Mesendoderm (in vitro differentiated cells): Measurements from ENCODE around the gene UBXN6.

ENCODE experiments used
- DNase-seq: peaks from one replicate; pipeline ENCODE4 v3.0.0; 2013
- H2AK5ac ChIP-seq: 2 replicates; pipeline ENCODE4 v1.6.1; 2013; ENCODE audit warnings: low read length, inconsistent platforms
- H2BK120ac ChIP-seq: 2 replicates; pipeline ENCODE4 v1.6.1; 2013; ENCODE audit warnings: low read depth, mild to moderate bottlenecking, low read length, moderate library complexity, mixed read lengths
- H2BK15ac ChIP-seq: replicated peaks from 2 replicates; pipeline ENCODE4 v1.6.1; 2013; ENCODE audit warnings: low read depth, mild to moderate bottlenecking, moderate library complexity
- H2BK5ac ChIP-seq: 2 replicates; pipeline ENCODE4 v1.6.1; 2013; ENCODE audit warnings: low read length, inconsistent platforms
- H3K18ac ChIP-seq: 2 replicates; pipeline ENCODE4 v1.6.1; 2013; ENCODE audit warnings: mild to moderate bottlenecking, low read length, mixed read lengths
- H3K23ac ChIP-seq: one replicate; pipeline ENCODE4 v1.6.1; 2013; ENCODE audit warnings: low read length
- H3K27ac ChIP-seq: 2 replicates; pipeline ENCODE4 v1.5.1; 2013; ENCODE audit warnings: low read depth, mild to moderate bottlenecking, inconsistent platforms, low read length, moderate library complexity
- H3K27me3 ChIP-seq: 2 replicates; pipeline ENCODE4 v1.6.1; 2013; ENCODE audit warnings: low read length, control low read depth, mild to moderate bottlenecking, inconsistent platforms; ENCODE audit not compliant: insufficient read depth, poor library complexity
- H3K36me3 ChIP-seq: 2 replicates; pipeline ENCODE4 v1.6.1; 2013; ENCODE audit warnings: low read length, inconsistent platforms; ENCODE audit not compliant: control insufficient read depth, insufficient read depth
- H3K4ac ChIP-seq: one replicate; pipeline ENCODE4 v1.6.1; 2013; ENCODE audit warnings: low read depth, mild to moderate bottlenecking, low read length, moderate library complexity
- H3K4me1 ChIP-seq: 2 replicates; pipeline ENCODE4 v1.6.1; 2013; ENCODE audit warnings: low read depth, low read length, inconsistent platforms; ENCODE audit not compliant: control insufficient read depth
- H3K4me2 ChIP-seq: 2 replicates; pipeline ENCODE4 v1.6.1; 2013; ENCODE audit warnings: low read length
- H3K4me3 ChIP-seq: 2 replicates; pipeline ENCODE4 v1.5.1; 2013; ENCODE audit warnings: mild to moderate bottlenecking, low read length
- H3K56ac ChIP-seq: one replicate; pipeline ENCODE4 v1.6.1; 2013; ENCODE audit warnings: low read length
- H3K79me1 ChIP-seq: 2 replicates; pipeline ENCODE4 v1.6.1; 2013; ENCODE audit warnings: low read length, inconsistent platforms
- H3K79me2 ChIP-seq: 2 replicates; pipeline ENCODE4 v1.6.1; 2013; ENCODE audit warnings: mild to moderate bottlenecking, low read length; ENCODE audit not compliant: control insufficient read depth, insufficient read depth
- H3K9ac ChIP-seq: 2 replicates; pipeline ENCODE4 v1.6.1; 2013; ENCODE audit warnings: low read length, inconsistent platforms
- H4K5ac ChIP-seq: one replicate; pipeline ENCODE4 v1.6.1; 2013; ENCODE audit warnings: low read length
- H4K8ac ChIP-seq: one replicate; pipeline ENCODE4 v1.6.1; 2013; ENCODE audit warnings: low read depth, mild to moderate bottlenecking, control low read depth, low read length, moderate library complexity
- WGBS: extraction: QIAGEN DNeasy Blood & Tissue Kit; methylation state at CpG from one replicate; pipeline ENCODE4 v1.1.7; 2013; ENCODE audit warnings: low lambda C conversion rate, missing lambda C conversion rate; ENCODE audit not compliant: insufficient coverage; ENCODE audit errors: extremely low coverage; 5-methylcytosine and 5-hydroxymethylcytosine counted together

Gene UBXN6

GRCh38 chr19:4444765-4445741, 12.5 kb downstream of the UBXN6 start:
- no peaks in the 10 kb centered on the region for H3K79me1 ChIP-seq
- H4K5ac ChIP-seq = no peak overlapping the region
- H3K36me3 ChIP-seq = peaks cover 8% of the 10 kb centered on the region
- no peak overlapping the region for H2BK5ac ChIP-seq
- no peak for DNase-seq
- H2BK120ac ChIP-seq = no peak overlapping the region
- H3K4me1 ChIP-seq = no peaks in the 10 kb centered on the region
- no peak overlapping the region for H3K4me2 ChIP-seq
- no peak overlapping the region for H4K8ac ChIP-seq
- no peaks in the 10 kb centered on the region for H3K27me3 ChIP-seq
- no peak overlapping the region for H3K18ac ChIP-seq
- no CpG with 5 or more reads among the region's 36 CpGs for WGBS
- no peak overlapping the region for H3K4me3 ChIP-seq
- no peak overlapping the region for H2AK5ac ChIP-seq
- H3K23ac ChIP-seq = no peak overlapping the region
- H2BK15ac ChIP-seq = no peak overlapping the region
- no peak overlapping the region for H3K9ac ChIP-seq
- H3K4ac ChIP-seq = no peak overlapping the region
- no peak overlapping the region for H3K27ac ChIP-seq
- H3K56ac ChIP-seq = no peak overlapping the region
- H3K79me2 ChIP-seq = no peaks in the 10 kb centered on the region

GRCh38 chr19:4443966-4444764, 13.4 kb downstream of the UBXN6 start:
- H3K79me1 ChIP-seq = no peaks in the 10 kb centered on the region

GRCh38 chr19:4443188-4443587, 14.4 kb downstream of the UBXN6 start:
- Histone ChIP-seq H3K9ac (no peak overlapping the region), H2BK5ac (no peak overlapping the region), H3K4me3 (no peak overlapping the region), H4K5ac (no peak overlapping the region), H3K18ac (no peak overlapping the region), H3K4me1 (no peaks in the 10 kb centered on the region), H2BK120ac (no peak overlapping the region), H4K8ac (no peak overlapping the region), H3K4me2 (no peak overlapping the region), H2BK15ac (no peak overlapping the region), H3K79me1 (no peaks in the 10 kb centered on the region), H2AK5ac (no peak overlapping the region), H3K56ac (no peak overlapping the region), H3K79me2 (peaks cover 1% of the 10 kb centered on the region), H3K4ac (no peak overlapping the region), H3K23ac (no peak overlapping the region), H3K36me3 (peaks cover 18% of the 10 kb centered on the region), H3K27me3 (no peaks in the 10 kb centered on the region), H3K27ac (no peak overlapping the region)
- no CpG with 5 or more reads among the region's 15 CpGs for WGBS
- no peak for DNase-seq

More at GRCh38 chr19:4443966-4444764, 13.4 kb downstream of the UBXN6 start:
- H2BK15ac ChIP-seq = no peak overlapping the region
- H3K36me3 ChIP-seq = peaks cover 17% of the 10 kb centered on the region
- no peaks in the 10 kb centered on the region for H3K79me2 ChIP-seq
- H2AK5ac ChIP-seq = no peak overlapping the region
- H3K4me3 ChIP-seq = no peak overlapping the region
- H3K27ac ChIP-seq = no peak overlapping the region
- H3K18ac ChIP-seq = no peak overlapping the region
- H3K23ac ChIP-seq = no peak overlapping the region
- no peak overlapping the region for H3K4me2 ChIP-seq
- H3K27me3 ChIP-seq = no peaks in the 10 kb centered on the region
- WGBS = no CpG with 5 or more reads among the region's 20 CpGs
- no peak overlapping the region for H4K5ac ChIP-seq
- no peak overlapping the region for H3K9ac ChIP-seq
- H3K56ac ChIP-seq = no peak overlapping the region
- H2BK120ac ChIP-seq = no peak overlapping the region
- H3K4ac ChIP-seq = no peak overlapping the region
- H4K8ac ChIP-seq = no peak overlapping the region
- DNase-seq = no peak
- no peaks in the 10 kb centered on the region for H3K4me1 ChIP-seq
- H2BK5ac ChIP-seq = no peak overlapping the region

GRCh38 chr19:4442819-4443146, 14.8 kb downstream of the UBXN6 start:
- Histone ChIP-seq H3K18ac (no peak overlapping the region), H2BK120ac (no peak overlapping the region), H4K8ac (no peak overlapping the region), H2BK5ac (no peak overlapping the region), H3K4me3 (no peak overlapping the region), H3K4me1 (no peaks in the 10 kb centered on the region), H3K4me2 (no peak overlapping the region), H2BK15ac (no peak overlapping the region), H3K27ac (no peak overlapping the region), H3K79me1 (peaks cover 2% of the 10 kb centered on the region), H3K27me3 (no peaks in the 10 kb centered on the region), H2AK5ac (no peak overlapping the region), H3K36me3 (peaks cover 21% of the 10 kb centered on the region), H4K5ac (no peak overlapping the region), H3K56ac (no peak overlapping the region), H3K79me2 (peaks cover 4% of the 10 kb centered on the region), H3K23ac (no peak overlapping the region), H3K9ac (no peak overlapping the region), H3K4ac (no peak overlapping the region)
- WGBS = no CpG with 5 or more reads among the region's 10 CpGs
- DNase-seq = no peak

GRCh38 chr19:4441994-4442818, 15.4 kb downstream of the UBXN6 start:
- no CpG with 5 or more reads among the region's 22 CpGs for WGBS
- Histone ChIP-seq H3K4me2 (no peak overlapping the region), H2AK5ac (no peak overlapping the region), H3K27me3 (no peaks in the 10 kb centered on the region), H2BK5ac (no peak overlapping the region), H2BK120ac (no peak overlapping the region), H3K23ac (no peak overlapping the region), H2BK15ac (no peak overlapping the region), H3K27ac (no peak overlapping the region), H3K18ac (no peak overlapping the region), H3K36me3 (peaks cover 21% of the 10 kb centered on the region), H4K8ac (no peak overlapping the region), H3K79me1 (peaks cover 3% of the 10 kb centered on the region), H3K9ac (no peak overlapping the region), H3K4me3 (no peak overlapping the region), H4K5ac (no peak overlapping the region), H3K79me2 (peaks cover 5% of the 10 kb centered on the region), H3K4me1 (no peaks in the 10 kb centered on the region), H3K4ac (no peak overlapping the region), H3K56ac (no peak overlapping the region)
- no peak for DNase-seq
